Measurements from ENCODE around the gene MYDGF.

GRCh38 chr19:4691373-4691772 is 21.2 kb upstream of the MYDGF start:
- TF ChIP-seq FOS (IDR thresholded peaks at IDR 0.05; ENCODE audit: extremely low read depth, insufficient read length): no peak
- no peak for TF ChIP-seq MAFF (IDR thresholded peaks at IDR 0.05; ENCODE audit: low read length)
- no peak for TF ChIP-seq ZNF175 (CRISPR knock-in tag; IDR thresholded peaks at IDR 0.05; ENCODE audit: low read depth)
- no peak for TF ChIP-seq HNRNPLL (IDR thresholded peaks at IDR 0.05; ENCODE audit: low read depth, low read length, poor library complexity, severe bottlenecking)
- no peak for TF ChIP-seq POLR2A (conservative IDR thresholded peaks at IDR 0.05)

All from K562 (cell line).